GM21786 (cell line): ENCODE measurements around the gene KRTAP10-4.

Experiments
- ATAC-seq: cut with Tn5 transposase; IDR thresholded peaks from one replicate; pipeline ENCODE4 v1.9.1; 2021; ENCODE audit not compliant: unreplicated experiment

The KRTAP10-4 gene

DNA sequence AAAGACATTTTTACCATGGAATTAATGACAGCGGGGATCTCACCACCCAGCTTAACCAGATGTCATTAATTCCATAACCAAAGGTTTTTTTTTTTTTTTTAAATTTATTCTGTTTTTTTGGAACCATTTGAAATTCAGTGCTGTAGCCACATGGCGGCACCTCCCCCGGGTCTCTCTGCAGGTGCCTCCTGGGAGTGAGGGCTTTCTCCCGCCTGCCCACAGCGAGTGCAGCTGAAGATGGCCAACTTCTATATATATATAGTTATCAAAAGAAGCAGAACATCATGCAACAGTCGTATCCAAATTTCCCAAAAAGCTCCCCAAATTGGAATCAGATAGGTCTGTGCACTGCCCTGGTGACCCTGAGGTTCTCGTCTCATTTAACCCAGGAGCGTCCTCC lies 41.9 kb downstream of the KRTAP10-4 start:
- no peak for ATAC-seq

DNA sequence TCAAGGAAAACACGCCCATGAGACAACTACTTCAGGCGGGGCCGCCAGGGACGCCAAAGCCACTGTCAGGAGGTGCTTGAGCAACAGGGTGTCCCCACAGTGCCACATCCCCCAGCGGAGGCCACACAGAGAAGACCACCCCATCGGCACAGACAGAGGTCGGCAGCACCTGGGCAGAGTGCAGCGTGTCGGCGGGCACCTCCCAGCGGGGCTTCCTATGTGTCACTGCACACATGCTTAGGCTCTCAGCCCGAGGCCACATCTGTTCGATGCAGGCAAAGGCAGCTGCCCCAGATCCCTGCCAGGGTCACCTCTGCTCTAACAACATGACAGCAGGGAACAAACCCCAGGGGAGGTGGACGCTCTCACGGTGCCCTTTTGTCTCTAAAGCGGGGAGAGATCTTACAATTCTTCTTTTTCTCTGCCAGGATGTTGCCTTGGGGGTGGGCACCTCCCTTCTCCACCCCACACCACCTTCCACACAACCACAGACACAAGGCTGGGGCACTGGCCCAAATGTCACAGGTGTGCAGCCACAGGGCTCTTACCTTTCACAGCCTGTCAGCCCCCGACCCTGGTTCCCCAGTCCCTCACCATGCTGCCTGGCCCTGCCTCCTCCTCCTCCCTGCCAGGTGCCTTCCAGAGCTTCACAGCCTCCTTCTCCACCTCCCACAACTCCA lies 42.5 kb downstream of the KRTAP10-4 start:
- ATAC-seq = no peak

DNA sequence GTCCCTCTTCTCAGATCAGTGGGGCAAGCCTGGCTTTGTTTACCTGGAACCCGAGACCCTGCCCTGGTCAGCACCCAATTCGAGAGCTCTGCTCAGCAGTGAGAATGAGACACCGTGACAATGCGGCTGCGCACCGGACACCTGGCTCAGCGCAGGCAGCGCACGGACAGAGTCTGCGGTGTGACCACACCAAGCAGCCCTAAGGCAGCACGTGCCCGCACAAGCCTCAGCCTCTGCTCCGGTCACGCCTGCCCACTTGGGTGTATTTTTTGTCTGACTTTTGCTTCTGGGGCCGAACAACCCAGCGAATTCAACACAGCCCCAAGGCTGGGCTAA lies 43.0 kb downstream of the KRTAP10-4 start:
- ATAC-seq = no peak

DNA sequence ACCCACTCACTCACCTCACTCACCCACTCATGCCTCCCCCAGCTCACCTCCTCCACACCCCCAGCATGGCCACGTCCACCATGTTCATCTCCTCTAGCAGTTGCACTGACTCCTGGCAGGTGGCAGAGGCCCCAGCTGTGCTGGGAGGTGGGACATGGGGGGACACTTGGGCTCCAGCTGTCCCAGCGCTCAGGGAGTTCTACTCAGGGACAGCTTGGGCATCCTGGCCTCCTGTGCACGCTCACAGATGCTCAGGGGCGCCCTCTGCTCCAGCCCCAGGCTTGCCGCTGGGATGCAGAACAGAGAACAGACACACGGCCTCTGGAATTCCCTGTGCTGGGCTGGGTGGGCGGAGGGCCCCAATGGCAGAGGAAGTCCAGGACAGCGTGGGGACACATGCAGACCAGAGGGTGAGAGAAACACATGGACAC lies 43.6 kb downstream of the KRTAP10-4 start:
- no peak for ATAC-seq

DNA sequence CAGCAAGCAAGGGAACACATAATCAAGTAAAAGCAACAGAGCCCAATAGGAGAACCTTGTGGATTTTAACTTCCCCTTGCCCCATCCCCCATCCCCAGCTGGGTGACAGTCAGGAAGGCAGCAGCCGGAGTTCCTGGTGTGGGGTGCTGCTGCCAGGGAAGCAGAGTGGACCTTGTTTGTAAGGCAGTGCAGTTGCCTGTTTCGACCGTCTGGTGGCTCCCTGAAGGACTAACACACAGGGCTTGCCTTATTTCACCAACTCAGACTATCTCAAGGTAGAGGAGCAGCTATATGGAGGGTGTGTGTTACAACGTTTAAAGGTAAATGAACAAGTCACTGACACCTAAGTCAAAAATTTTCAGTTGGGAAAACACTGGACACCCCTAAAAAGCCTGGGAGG lies 45.0 kb downstream of the KRTAP10-4 start:
- no peak for ATAC-seq

DNA sequence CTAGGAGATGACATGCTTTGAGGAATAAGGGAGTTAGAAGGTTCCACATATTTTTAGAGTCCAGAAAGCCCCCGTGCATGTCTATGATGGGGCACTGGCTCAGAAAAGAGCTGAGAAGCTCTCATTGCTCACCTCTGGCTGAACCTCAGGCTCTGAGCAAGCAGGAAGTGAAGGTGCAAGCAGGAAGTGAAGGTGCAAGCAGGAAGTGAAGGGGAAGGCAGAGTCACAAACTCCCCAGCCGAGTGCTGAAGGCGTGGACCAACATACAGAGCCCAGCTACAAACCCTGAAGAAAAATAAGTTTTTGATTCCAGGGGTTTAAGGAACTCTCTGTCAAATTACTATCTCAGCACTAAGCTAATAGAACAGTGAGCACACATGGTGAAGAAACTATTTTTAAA lies 45.4 kb downstream of the KRTAP10-4 start:
- ATAC-seq = no peak

DNA sequence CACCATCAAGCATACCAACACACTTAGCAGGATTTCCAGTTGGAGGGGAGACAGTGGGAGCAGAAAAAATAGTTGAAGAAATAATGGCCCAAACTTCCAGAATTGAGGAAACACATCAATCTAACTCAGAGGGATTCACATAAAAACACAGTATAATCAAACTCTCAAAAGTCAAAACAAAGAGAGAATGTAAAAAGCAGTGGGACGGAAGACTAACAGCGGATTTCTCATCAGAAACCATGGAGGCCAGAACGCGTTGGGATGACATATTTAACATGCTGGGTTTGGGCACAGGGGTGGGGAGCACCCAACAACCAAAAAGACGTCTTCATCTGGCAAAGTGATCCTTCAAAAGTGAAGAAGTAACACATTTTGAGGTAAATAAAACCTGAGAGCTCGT lies 46.4 kb downstream of the KRTAP10-4 start:
- ATAC-seq = no peak

DNA sequence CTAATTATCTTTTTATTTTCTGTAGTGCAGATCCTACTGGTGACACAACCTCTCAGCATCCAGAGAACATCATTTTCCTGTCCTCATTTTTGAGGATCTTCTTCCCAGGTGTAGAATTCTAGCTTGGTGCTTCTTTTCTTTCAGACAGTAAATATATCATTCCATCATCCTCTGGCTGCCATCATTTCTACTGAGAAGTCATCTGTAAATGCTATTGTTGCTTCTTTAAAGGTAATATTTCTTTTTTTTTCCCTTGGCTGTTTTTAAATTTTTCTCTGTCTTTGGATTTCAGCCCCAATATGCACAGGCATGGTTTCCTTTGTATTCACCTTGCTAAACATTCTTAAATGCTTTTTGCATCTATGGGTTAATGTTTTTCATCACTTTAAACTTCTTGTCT lies 50.0 kb downstream of the KRTAP10-4 start:
- ATAC-seq = no peak
